Motor neuron (in vitro differentiated cells): ENCODE results near the gene KIF6. TPM values are rescaled to one million over a fixed set of nuclear protein-coding genes. Genes with fewer than 3 reads are reported as not detected.

Experiments
- ATAC-seq, 8 experiments: fragments of 200-7000 bp; cut with Tn5 transposase; replicated peaks in 6 of 8; 2 replicates each; pipeline ENCODE4 v1.8.0; 2021; ENCODE audit warnings: mild to moderate bottlenecking in 8 of 8, moderate library complexity in 8 of 8
- H3K27ac ChIP-seq, 2 donors: fragments of 250-450 bp; sonication (Bioruptor Pico); 2 replicates each; pipeline ENCODE4 v1.9.0; 2021; ENCODE audit warnings: antibody characterized with exemption in 2 of 2, mild to moderate bottlenecking in 2 of 2, moderate library complexity in 1 of 2
- H3K4me1 ChIP-seq, 2 donors: fragments of 250-450 bp; sonication (Bioruptor Pico); replicated peaks in 1 of 2; 2 replicates each; pipeline ENCODE4 v1.6.1; 2021; ENCODE audit warnings: antibody characterized with exemption in 2 of 2, mild to moderate bottlenecking in 2 of 2, moderate library complexity in 1 of 2
- H3K4me3 ChIP-seq, 5 donors: fragments of 250-450 bp; sonication (Bioruptor Pico); 2 replicates each; pipeline ENCODE4 v1.9.0; 2021; ENCODE audit warnings: antibody characterized with exemption in 5 of 5, mild to moderate bottlenecking in 5 of 5, moderate library complexity in 4 of 5
- WGBS, 10 experiments: fragments of 450-650 bp; shearing (Covaris generic); methylation state at CpG; one replicate each; pipeline ENCODE4 v1.0.0; 2022; 5-methylcytosine and 5-hydroxymethylcytosine counted together
- in situ Hi-C, 9 experiments: fragments of 400-800 bp; cut with MboI; loops; one replicate each; pipeline ENCODE4 v1.15.0; 2021; ENCODE audit warnings: low sequenced_read_pairs in 9 of 9, low pct_unique_long_range_greater_than_20kb in 2 of 9; ENCODE audit not compliant: unreplicated experiment in 9 of 9
- total RNA-seq, 8 experiments: library from RNA; unstranded; fragments of 300-600 nt; gene quantifications; 2 replicates each; pipeline versions ENCODE4 v1.2.3 to v1.2.4, GENCODE V29; 2022

KIF6 gene
- total RNA-seq, 8 experiments from 2014 or later: 1.0 to 2.8 (median 1.6) TPM

DNA sequence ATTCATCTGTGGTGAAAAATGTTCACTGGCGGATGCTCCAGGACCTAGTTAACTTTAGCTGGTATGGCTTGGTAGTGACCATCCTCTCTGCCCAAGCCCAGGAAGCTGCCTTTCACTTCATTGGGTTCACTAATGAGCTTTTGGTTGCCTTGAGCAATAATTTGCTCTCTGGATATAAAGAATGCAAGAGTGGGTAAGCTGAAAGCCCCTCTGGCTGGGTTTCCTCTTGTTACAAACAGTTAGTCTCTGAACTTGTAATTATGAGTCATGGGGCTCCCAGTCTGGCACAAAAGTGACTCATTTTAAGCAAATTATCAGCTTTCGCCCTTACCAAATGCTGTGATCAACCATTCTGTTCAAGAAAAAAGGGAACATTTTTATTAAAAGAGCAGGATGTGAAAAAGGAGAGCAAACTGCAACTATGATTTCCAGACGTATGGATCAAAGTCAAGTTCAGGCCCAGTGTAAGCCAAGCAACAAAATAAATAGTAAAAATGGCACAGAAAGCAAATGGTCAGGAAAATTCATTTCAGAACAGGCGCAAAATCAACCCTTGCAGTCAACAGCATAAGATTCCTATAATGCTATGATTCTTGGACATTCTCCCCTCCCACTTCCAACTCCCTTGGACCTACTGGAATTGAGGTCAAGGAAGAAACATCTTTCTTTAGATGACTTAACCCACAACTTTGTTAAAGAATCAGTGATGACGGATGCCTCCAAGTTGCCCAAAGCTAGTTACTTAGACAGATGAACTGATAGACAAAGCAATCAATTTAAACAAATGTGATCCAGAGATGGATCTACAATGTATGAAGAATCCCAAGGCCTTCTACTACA lies 272.7 kb downstream of the KIF6 start:
- in situ Hi-C loops: no loop called here
- Histone ChIP-seq H3K27ac (no peak overlapping the region), H3K4me1 (no peaks in the 10 kb centered on the region), H3K4me3 (no peak overlapping the region)
- ATAC-seq: no peak
- WGBS, 10 experiments: 17 to 100% (median 88%) methylated on average over 1 to 5 of the region's 5 CpGs

DNA sequence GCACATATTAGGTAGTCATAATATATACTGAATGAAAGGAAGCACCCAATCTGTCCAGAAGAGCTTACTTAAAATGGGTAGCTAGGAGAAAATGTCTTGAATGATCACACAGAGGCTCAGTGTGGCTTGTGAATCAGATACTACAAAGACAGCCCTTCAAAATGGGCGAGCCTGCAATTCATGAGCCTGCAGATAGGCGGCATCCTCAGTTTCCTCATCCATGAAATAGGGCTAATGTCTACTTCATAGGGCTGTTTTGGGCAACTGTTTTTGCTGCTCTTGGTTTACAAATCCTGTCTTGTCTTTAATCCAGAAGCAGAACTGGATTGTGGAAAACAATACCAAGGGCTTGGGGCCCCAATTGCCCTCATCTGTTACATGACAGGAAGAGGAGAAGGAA lies 273.4 kb downstream of the KIF6 start:
- H3K27ac ChIP-seq: no peak overlapping the region
- 35 to 72% (median 64%) methylated on average over 2 of the region's 2 CpGs; no CpG with 5 or more reads in 5 of the 10 experiments for WGBS, 10 experiments
- no peak for ATAC-seq
- no peaks in the 10 kb centered on the region for H3K4me1 ChIP-seq
- no peak overlapping the region for H3K4me3 ChIP-seq
- in situ Hi-C loops: no loop called here

DNA sequence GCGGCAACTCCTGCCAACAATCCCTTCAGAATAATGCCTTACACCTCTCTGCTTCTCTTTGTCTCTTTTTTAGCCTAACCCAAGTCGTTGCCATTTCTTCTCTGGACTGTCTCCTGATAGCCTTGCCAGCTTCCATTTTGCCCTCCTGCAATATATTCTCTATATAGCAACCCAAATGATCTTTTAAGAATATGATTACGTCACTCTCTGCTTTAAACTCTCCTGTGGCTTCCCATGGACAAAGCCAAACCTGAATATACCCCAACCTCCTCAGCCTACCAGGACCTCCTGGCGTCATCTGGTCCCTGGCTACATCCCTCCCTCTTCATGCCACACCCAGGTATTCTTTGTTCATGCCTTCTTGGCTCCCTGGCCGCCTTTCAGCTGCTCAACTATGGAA lies 276.2 kb downstream of the KIF6 start:
- 0 to 83% (median 64%) methylated on average over 1 to 5 of the region's 5 CpGs; no CpG with 5 or more reads in 2 of the 10 experiments for WGBS, 10 experiments
- ATAC-seq: no peak

DNA sequence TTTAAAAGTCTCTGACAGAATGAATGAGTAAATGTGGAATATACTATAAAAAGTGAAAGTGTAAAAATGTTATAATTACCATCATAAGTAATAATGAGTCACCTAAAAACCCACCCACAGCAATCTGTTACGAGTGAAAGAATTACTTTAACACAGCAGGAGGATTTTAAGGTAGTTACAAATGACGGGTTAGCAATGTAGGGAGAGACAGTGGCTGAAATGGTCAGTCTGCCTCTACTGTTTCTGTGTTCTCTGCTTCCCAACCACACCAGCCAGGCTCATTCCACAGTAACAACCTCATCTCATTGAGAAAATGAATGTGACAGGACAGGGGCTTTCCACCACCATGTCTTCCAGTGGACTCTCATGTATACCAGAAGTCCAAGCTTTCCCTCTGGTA lies 278.3 kb downstream of the KIF6 start:
- no peak for ATAC-seq
- 0 to 100% (median 71%) methylated on average over 1 to 2 of the region's 2 CpGs; no CpG with 5 or more reads in 1 of the 10 experiments for WGBS, 10 experiments
- Histone ChIP-seq H3K4me1 (peaks cover 0 to 10% of the 10 kb centered on the region in 2 donors), H3K4me3 (no peak overlapping the region), H3K27ac (no peak overlapping the region)
- in situ Hi-C loops: no loop called here

More for the DNA sequence above, 276.2 kb downstream of the KIF6 start:
- no peak overlapping the region for H3K27ac ChIP-seq
- no peak overlapping the region for H3K4me3 ChIP-seq
- in situ Hi-C loops: no loop called here
- H3K4me1 ChIP-seq: peaks cover 0 to 10% of the 10 kb centered on the region in 2 donors

DNA sequence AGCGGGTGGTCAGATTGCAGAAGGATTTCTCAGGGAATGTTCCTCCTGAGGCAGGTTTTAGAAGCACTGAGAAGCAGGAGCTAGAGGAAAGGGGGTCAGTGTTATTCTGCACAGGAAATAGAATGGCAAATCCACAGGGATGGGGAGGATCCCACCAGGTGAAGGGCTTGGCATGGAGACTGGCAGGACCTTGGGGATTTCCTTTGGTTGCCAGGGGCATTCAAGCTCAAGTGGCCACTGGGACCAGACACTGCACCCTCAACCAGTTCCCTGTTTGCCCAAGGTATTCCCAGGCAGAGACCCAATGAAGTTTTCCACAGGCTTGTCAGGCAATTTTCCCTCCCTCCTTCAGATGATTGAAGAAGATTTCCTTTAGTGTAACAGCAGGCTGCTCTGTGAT lies 279.5 kb downstream of the KIF6 start:
- Histone ChIP-seq H3K4me1 (peaks cover 0 to 10% of the 10 kb centered on the region in 2 donors), H3K4me3 (no peak overlapping the region), H3K27ac (no peak overlapping the region)
- ATAC-seq: no peak
- 67 to 100% (median 95%) methylated on average over 1 of the region's 1 CpG; no CpG with 5 or more reads in 4 of the 10 experiments for WGBS, 10 experiments
- in situ Hi-C loops: no loop called here

DNA sequence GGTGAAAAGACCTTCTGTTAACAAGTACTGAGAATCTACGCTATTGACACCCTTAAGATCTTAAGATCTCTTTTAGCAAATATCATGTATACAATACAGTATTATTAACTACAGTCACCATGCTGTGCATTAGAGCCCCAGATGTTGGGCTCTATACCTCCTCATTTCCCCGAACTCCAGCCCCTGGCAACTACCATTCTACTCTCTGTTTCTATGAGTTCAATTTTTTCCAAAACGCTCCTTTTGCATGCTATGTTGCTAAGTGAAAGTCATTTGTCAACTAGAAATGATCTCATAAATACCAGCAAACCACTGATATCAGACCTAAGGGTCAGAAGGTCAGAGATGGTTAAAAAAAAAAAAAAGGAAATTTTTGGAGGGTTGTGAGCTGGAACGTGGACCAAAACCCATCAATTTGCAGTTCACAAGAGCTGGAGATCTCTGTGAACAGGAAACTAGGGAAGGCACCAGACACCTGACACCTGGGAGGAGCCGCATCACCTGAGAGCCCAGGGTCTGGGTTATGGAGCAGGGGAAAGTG lies 280.7 kb downstream of the KIF6 start:
- H3K27ac ChIP-seq: no peak overlapping the region
- WGBS, 10 experiments: 46 to 94% (median 80%) methylated on average over 1 to 5 of the region's 5 CpGs
- no peak overlapping the region for H3K4me3 ChIP-seq
- peaks cover 0 to 10% of the 10 kb centered on the region in 2 donors for H3K4me1 ChIP-seq
- ATAC-seq: no peak
- in situ Hi-C loops: no loop called here

DNA sequence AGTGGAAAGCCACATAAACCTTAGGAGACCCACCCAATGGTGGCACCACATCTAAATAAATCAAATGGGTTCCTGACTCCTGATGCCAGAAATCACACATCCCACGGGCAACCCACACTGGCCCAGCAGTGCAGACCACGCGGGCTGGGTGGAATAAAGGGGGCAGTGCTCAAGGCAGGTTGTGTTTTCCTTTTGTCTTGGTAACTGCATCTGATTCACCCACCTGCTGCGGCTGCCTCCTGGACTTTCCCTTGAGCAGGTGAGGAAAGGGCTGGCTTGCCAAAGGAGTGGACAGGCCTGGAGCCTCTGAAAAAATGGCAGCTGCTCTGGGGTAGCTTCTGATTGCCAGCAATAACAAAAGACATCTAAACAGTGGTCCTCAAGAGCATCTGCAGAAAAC lies 283.2 kb downstream of the KIF6 start:
- 58 to 100% (median 90%) methylated on average over 1 to 3 of the region's 4 CpGs; no CpG with 5 or more reads in 4 of the 10 experiments for WGBS, 10 experiments
- H3K4me1 ChIP-seq: peaks cover 0 to 10% of the 10 kb centered on the region in 2 donors
- ATAC-seq: no peak
- no peak overlapping the region for H3K4me3 ChIP-seq
- no peak overlapping the region for H3K27ac ChIP-seq
- in situ Hi-C loops: no loop called here

DNA sequence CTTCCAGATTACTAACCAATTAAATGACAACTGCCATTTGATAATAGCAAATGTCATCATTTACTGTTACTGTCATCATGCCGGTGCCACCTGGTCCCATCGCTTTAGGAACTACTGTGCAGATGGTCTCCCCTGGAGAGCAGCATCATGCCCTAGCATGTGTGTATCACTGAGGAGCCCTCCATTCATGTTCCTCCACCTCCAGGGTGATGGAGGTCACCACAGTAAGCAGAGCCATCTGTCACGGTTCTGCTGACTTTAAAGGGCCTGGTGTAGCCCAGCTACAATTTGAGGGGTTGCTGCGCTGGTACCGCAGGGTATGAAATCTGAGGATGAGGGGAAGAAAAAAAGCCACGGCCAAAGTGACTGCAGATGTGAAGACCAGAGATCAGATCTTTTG lies 283.9 kb downstream of the KIF6 start:
- peak in 3 of 8 experiments; percentile 38 to 56 (median 50) for ATAC-seq
- Histone ChIP-seq H3K4me1 (peaks cover 0 to 10% of the 10 kb centered on the region in 2 donors), H3K4me3 (no peak overlapping the region), H3K27ac (no peak overlapping the region)
- 59 to 100% (median 93%) methylated on average over 1 to 4 of the region's 6 CpGs for WGBS, 10 experiments
- in situ Hi-C loops: no loop called here

DNA sequence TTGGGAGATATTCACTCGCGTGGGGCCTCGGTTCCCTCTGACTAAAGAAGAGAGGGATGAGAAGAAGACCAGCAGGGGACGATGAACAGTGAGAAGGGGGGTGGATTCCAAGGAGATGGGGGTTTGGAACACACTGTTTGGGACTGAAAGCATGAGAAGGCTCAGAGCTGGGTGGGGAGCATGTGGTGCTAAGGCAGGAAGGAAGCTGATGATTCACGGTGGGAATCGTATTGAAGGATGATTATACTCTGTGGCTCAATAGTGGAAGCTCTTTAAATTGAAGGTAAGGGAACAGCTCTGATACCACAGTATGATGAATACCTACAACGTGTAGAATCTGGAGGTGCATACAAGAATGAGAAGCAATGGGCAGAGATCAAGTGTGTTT lies 285.2 kb downstream of the KIF6 start:
- H3K4me1 ChIP-seq: peaks cover 0 to 3% of the 10 kb centered on the region in 2 donors
- in situ Hi-C loops: no loop called here
- H3K4me3 ChIP-seq: no peak overlapping the region
- no peak for ATAC-seq
- 48 to 100% (median 77%) methylated on average over 2 to 7 of the region's 7 CpGs; no CpG with 5 or more reads in 1 of the 10 experiments for WGBS, 10 experiments
- no peak overlapping the region for H3K27ac ChIP-seq

DNA sequence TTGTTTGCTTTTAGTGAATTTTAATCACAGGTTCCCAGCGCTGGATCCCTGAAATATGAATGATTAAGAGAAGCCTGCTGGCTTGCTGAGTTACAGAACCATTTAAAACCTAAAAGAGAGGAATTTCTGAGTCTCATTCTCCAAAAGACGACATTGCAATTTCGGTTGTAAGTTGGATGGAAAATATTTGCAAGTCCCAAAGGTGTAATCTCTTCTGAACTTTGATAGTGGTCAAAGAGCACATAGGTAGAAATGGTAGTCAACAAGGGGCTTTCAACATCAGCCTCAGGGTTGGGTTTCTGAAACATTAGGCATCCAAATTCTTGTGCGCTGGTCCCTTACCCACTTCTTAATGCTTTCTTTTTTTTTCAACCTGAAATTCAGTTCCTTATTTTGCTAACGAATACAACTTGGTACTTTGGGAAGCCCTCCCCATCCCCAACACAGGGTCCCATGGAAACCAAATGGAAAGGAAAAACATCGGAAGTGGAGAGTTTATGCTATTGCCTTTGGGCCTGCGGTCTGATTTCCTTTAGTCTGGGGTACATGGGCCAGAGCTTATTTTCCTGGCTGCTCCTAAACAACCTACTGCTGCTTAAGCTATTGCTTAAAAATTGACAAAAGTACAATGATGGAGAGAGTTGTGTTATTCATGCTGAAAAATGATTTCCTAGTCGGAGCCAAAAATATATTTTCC lies 285.7 kb downstream of the KIF6 start:
- no peak for ATAC-seq
- Histone ChIP-seq H3K4me3 (no peak overlapping the region), H3K27ac (no peak overlapping the region), H3K4me1 (no peaks in the 10 kb centered on the region)
- WGBS, 10 experiments: 78 to 95% (median 87%) methylated on average over 2 to 8 of the region's 8 CpGs
- in situ Hi-C loops: no loop called here

DNA sequence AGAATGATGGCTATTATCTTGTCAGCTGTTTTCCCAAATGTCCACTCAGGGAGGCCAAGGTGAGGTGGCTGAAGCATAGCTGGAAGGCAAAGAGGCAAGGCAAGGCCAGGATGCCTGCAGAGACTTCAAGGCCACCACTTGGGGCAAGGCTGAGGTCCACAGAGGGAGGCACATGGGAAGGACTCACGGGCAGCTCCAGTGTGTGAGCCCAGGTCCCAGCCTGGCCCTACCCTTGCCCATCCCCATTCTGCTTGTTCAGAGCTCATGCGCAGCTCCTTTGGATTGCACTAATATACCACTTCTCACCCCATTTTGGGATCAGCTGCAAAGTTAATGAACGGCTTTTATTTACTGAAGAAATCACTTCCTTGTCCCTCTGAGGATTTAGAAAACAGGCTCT lies 291.6 kb downstream of the KIF6 start:
- ATAC-seq: no peak

DNA sequence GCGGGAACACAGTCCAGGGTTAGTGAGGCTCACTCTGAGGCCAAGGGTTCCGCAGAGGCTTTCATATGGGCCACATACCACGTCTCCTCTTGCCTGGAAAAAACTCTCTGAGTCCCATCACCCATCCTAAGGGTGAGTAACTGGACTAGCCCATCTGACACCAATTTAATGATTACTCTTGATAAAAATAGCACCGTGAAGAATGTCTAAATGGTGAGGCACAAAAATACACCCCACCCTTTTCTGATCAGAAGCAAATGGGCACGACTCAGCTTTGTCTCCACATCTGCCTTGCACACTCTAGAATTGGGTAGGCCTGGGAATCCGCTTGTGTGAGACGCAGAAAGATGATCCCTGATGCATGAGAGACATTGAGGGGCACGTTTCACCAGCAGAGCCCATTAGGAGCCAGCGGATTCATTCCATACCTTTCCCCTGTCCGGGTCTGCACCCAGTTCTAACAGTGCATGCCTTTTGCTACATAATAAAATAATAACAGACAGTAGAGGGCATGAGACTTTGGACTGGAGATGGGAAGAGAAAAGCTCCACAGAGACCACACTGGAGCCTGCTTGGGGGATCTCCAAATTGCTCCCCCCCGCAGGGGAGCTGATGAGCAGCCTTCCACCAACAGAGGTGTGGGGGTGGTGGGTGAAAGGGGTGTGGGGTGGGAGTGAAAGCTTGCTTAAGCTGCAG lies 292.7 kb downstream of the KIF6 start:
- in situ Hi-C loops: no loop called here
- Histone ChIP-seq H3K4me3 (no peak overlapping the region), H3K27ac (no peak overlapping the region), H3K4me1 (no peaks in the 10 kb centered on the region)
- ATAC-seq: peak in 2 of 8 experiments; percentile 72
- WGBS, 10 experiments: 0 to 100% (median 85%) methylated on average over 2 to 5 of the region's 11 CpGs; no CpG with 5 or more reads in 4 of the 10 experiments

More for the DNA sequence above, 291.6 kb downstream of the KIF6 start:
- in situ Hi-C loops: no loop called here
- H3K27ac ChIP-seq: no peak overlapping the region
- H3K4me1 ChIP-seq: no peaks in the 10 kb centered on the region
- WGBS, 10 experiments: 33 to 100% (median 70%) methylated on average over 1 to 3 of the region's 3 CpGs; no CpG with 5 or more reads in 3 of the 10 experiments
- no peak overlapping the region for H3K4me3 ChIP-seq
